GM23338 (cell line): ENCODE measurements around the gene LBHD1. TPM values are rescaled to one million over a fixed set of nuclear protein-coding genes. Genes with fewer than 3 reads are reported as not detected.
A peak's percentile ranks its signal among the peaks of the same experiment; 100 is the strongest.

ENCODE experiments used
- CREB1 ChIP-seq: fragments of 250-450 bp; sonication (Bioruptor Pico); IDR thresholded peaks from 2 replicates; pipeline ENCODE4 v1.5.0; 2020; ENCODE audit warnings: low read depth, mild to moderate bottlenecking, moderate library complexity
- CTCF ChIP-seq, 2 experiments: fragments of 200-600 bp in 1 of 2; sonication (generic) in 1 of 2; conservative IDR thresholded peaks; 2 replicates each; pipeline versions ENCODE4 v1.5.1 to v1.6.1; 2016 to 2017; ENCODE audit warnings: antibody characterized with exemption in 2 of 2, low read depth in 2 of 2, mild to moderate bottlenecking in 2 of 2, moderate library complexity in 1 of 2
- EZH2 ChIP-seq: fragments of 200-600 bp; sonication (generic); IDR thresholded peaks from one replicate; pipeline ENCODE4 v1.8.0; 2017; ENCODE audit warnings: antibody characterized with exemption, mild to moderate bottlenecking, low read depth; ENCODE audit not compliant: unreplicated experiment
- EZH2phosphoT487 ChIP-seq: fragments of 200-600 bp; sonication (generic); IDR thresholded peaks from one replicate; pipeline ENCODE4 v1.8.1; 2018; ENCODE audit warnings: antibody characterized with exemption; ENCODE audit not compliant: unreplicated experiment
- JUNB ChIP-seq: IDR thresholded peaks from one replicate; pipeline ENCODE4 v1.6.1; 2016; ENCODE audit warnings: antibody characterized with exemption; ENCODE audit not compliant: unreplicated experiment
- NANOG ChIP-seq: IDR thresholded peaks from 2 replicates; pipeline ENCODE4 v1.6.1; 2016; ENCODE audit warnings: antibody characterized with exemption, borderline replicate concordance
- POLR2AphosphoS5 ChIP-seq: IDR thresholded peaks from 2 replicates; pipeline ENCODE4 v1.6.1; 2016; ENCODE audit warnings: antibody characterized with exemption, low read depth
- ZNF114 ChIP-seq: fragments of 250-450 bp; sonication (Bioruptor Pico); IDR thresholded peaks from 2 replicates; pipeline ENCODE4 v1.5.0; 2020; ENCODE audit warnings: mild to moderate bottlenecking, moderate library complexity
- ZNF331 ChIP-seq: fragments of 250-450 bp; sonication (Bioruptor Pico); IDR thresholded peaks from 2 replicates; pipeline ENCODE4 v1.5.0; 2020; ENCODE audit warnings: low read depth, mild to moderate bottlenecking, moderate library complexity
- ZNF462 ChIP-seq: fragments of 250-450 bp; sonication (Bioruptor Pico); IDR thresholded peaks from 2 replicates; pipeline ENCODE4 v1.5.0; 2020; ENCODE audit warnings: mild to moderate bottlenecking, moderate library complexity
- polyA plus RNA-seq: library from polyadenylated mRNA; unstranded; fragments of >200 nt; fragmentation: Nextera tagmentation; extraction: Ambion mirVana; gene quantifications from 2 replicates; pipeline ENCODE4 v1.2.1, GENCODE V29; 2016
- total RNA-seq: library from RNA; depleted of rRNA; stranded (reverse); fragments of >200 nt; shearing (Covaris generic); gene quantifications from 2 replicates; pipeline ENCODE4 v1.2.3, GENCODE V29; 2014

LBHD1 gene
- total and polyA plus RNA-seq, 2 experiments from 2014 or later, result 2.8 to 2.9 TPM

GRCh38 chr11:62621567-62622470 is 50.2 kb downstream of the LBHD1 start, which contains the start of gene B3GAT3 (continued):
- TF ChIP-seq ZNF462 (CRISPR knock-in tag), result no peak
- no peak for TF ChIP-seq EZH2
- peak; percentile 99 for TF ChIP-seq CREB1 (CRISPR knock-in tag)
- TF ChIP-seq POLR2AphosphoS5, result peak; percentile 95
- TF ChIP-seq ZNF331 (CRISPR knock-in tag), result no peak
- TF ChIP-seq CTCF (conservative IDR thresholded peaks at IDR 0.05; ENCODE audit: low read depth in 2 of 2), result 0 out of 4 replicates have a peak, but pooled peaks of 1 of the 2 experiments have one; percentile 9
- no peak for TF ChIP-seq JUNB
- no peak for TF ChIP-seq EZH2phosphoT487
- TF ChIP-seq ZNF114 (CRISPR knock-in tag), result no peak
- TF ChIP-seq NANOG, result no peak
